IgD-negative memory B cell (primary cell): ENCODE results near the gene SELENON. TPM values are rescaled to one million over a fixed set of nuclear protein-coding genes. Genes with fewer than 3 reads are reported as not detected.

Experiments used
- H3K27ac Mint-ChIP-seq, 3 donors: one replicate each; pipeline ENCODE4 v1.8.0; 2020 to 2022; ENCODE audit warnings: mild to moderate bottlenecking in 3 of 3, mixed read lengths in 3 of 3, moderate library complexity in 1 of 3
- H3K27me3 Mint-ChIP-seq: one replicate; pipeline ENCODE4 v1.8.0; 2021; ENCODE audit warnings: mixed read lengths
- H3K36me3 Mint-ChIP-seq: one replicate; pipeline ENCODE4 v1.8.0; 2020; ENCODE audit warnings: mild to moderate bottlenecking, mixed read lengths
- H3K4me1 Mint-ChIP-seq, 3 donors: one replicate each; pipeline ENCODE4 v1.8.0; 2020 to 2022; ENCODE audit warnings: mixed read lengths in 3 of 3, mild to moderate bottlenecking in 1 of 3
- H3K4me3 Mint-ChIP-seq, 4 donors: one replicate each; pipeline ENCODE4 v1.8.0; 2020 to 2022; ENCODE audit warnings: mild to moderate bottlenecking in 4 of 4, mixed read lengths in 4 of 4, moderate library complexity in 3 of 4
- H3K9me3 Mint-ChIP-seq, 3 donors: one replicate each; pipeline ENCODE4 v1.8.0; 2020 to 2021; ENCODE audit warnings: mixed read lengths in 3 of 3, mild to moderate bottlenecking in 1 of 3
- polyA plus RNA-seq: library from polyadenylated mRNA; unstranded; fragments of 300-500 nt; fragmentation: Illumina TruSeq; gene quantifications from one replicate; pipeline ENCODE4 v1.2.3, GENCODE V29; 2021

The SELENON gene
- polyA plus RNA-seq, 1 donor from 2014 or later = 1.2 TPM

- Mint-ChIP-seq H3K27me3 (no peaks in the 10 kb centered on the region), H3K9me3 (no peaks in the 10 kb centered on the region), H3K36me3 (peaks cover 4% of the 10 kb centered on the region), H3K4me1 (peaks cover 15 to 22% (median 16%) of the 10 kb centered on the region in 3 donors), H3K27ac (no peak overlapping the region), H3K4me3 (peak overlapping the region in 2 of 4 donors; percentile 39 to 68)
Measured at GRCh38 chr1:25862785-25863485, 62.9 kb downstream of the SELENON start.

GRCh38 chr1:25863486-25864262 lies 63.7 kb downstream of the SELENON start:
- no peak overlapping the region for H3K27ac Mint-ChIP-seq
- no peaks in the 10 kb centered on the region for H3K27me3 Mint-ChIP-seq
- peaks cover 14 to 17% (median 15%) of the 10 kb centered on the region in 3 donors for H3K4me1 Mint-ChIP-seq
- peak overlapping the region in 1 of 4 donors; percentile 68 for H3K4me3 Mint-ChIP-seq
- H3K36me3 Mint-ChIP-seq = peaks cover 4% of the 10 kb centered on the region
- H3K9me3 Mint-ChIP-seq = no peaks in the 10 kb centered on the region

- Mint-ChIP-seq H3K4me3 (no peak overlapping the region), H3K27me3 (no peaks in the 10 kb centered on the region), H3K4me1 (peaks cover 11 to 16% (median 12%) of the 10 kb centered on the region in 3 donors), H3K27ac (peak overlapping the region in 1 of 3 donors; percentile 87), H3K36me3 (peaks cover 4% of the 10 kb centered on the region), H3K9me3 (no peaks in the 10 kb centered on the region)
Measured at GRCh38 chr1:25864434-25864833, 64.4 kb downstream of the SELENON start.

- Mint-ChIP-seq H3K27ac (no peak overlapping the region), H3K4me1 (peaks cover 4 to 10% (median 6%) of the 10 kb centered on the region in 3 donors), H3K36me3 (peaks cover 4% of the 10 kb centered on the region), H3K4me3 (no peak overlapping the region), H3K9me3 (no peaks in the 10 kb centered on the region), H3K27me3 (no peaks in the 10 kb centered on the region)
Measured at GRCh38 chr1:25866288-25866687, 66.3 kb downstream of the SELENON start.

- no peak overlapping the region for H3K4me3 Mint-ChIP-seq
- no peaks in the 10 kb centered on the region for H3K27me3 Mint-ChIP-seq
- peaks cover 0 to 6% (median 2%) of the 10 kb centered on the region in 3 donors for H3K4me1 Mint-ChIP-seq
- H3K36me3 Mint-ChIP-seq = peaks cover 4% of the 10 kb centered on the region
- H3K27ac Mint-ChIP-seq = no peak overlapping the region
- H3K9me3 Mint-ChIP-seq = no peaks in the 10 kb centered on the region
Measured at GRCh38 chr1:25867210-25867991, 67.4 kb downstream of the SELENON start.

Other genes starting within 250 kb of the SELENON start
- 0.49 TPM for gene MAN1C1, start 183.4 kb upstream of the SELENON start, polyA plus RNA-seq
- gene MTFR1L, start 19.8 kb downstream of the SELENON start, polyA plus RNA-seq = 39.6 TPM
- gene AUNIP, start 59.3 kb downstream of the SELENON start, polyA plus RNA-seq = not detected
- gene PAQR7, start 75.5 kb downstream of the SELENON start, polyA plus RNA-seq = 0.73 TPM
- 47.4 TPM for gene STMN1, start 106.2 kb downstream of the SELENON start, polyA plus RNA-seq
- 8.6 TPM for gene PAFAH2, start 197.9 kb downstream of the SELENON start, polyA plus RNA-seq
- gene EXTL1, start 221.6 kb downstream of the SELENON start, polyA plus RNA-seq = not detected
- not detected for gene SLC30A2, start 245.9 kb downstream of the SELENON start, polyA plus RNA-seq